HEK293 (cell line): Measurements from ENCODE around the gene FAM118A.

Experiments
- ATF2 ChIP-seq: fragments of 450-650 bp; formaldehyde crosslinking; IDR thresholded peaks from 2 replicates; pipeline ENCODE4 v1.5.1; 2016; ENCODE audit warnings: missing biosample characterization, missing genetic modification characterization, low read depth
- CTCF ChIP-seq: fragments of 450-650 bp; formaldehyde crosslinking; IDR thresholded peaks from 2 replicates; pipeline ENCODE4 v1.5.1; 2016; ENCODE audit warnings: missing biosample characterization, missing genetic modification characterization
- SALL2 ChIP-seq: fragments of 450-650 bp; formaldehyde crosslinking; IDR thresholded peaks from 2 replicates; pipeline ENCODE4 v1.5.0; 2017; ENCODE audit warnings: missing biosample characterization, mild to moderate bottlenecking, missing genetic modification characterization, borderline replicate concordance
- ZNF121 ChIP-seq: fragments of 450-650 bp; formaldehyde crosslinking; IDR thresholded peaks from 2 replicates; pipeline ENCODE4 v1.5.1; 2016; ENCODE audit warnings: missing biosample characterization, missing genetic modification characterization
- ZNF132 ChIP-seq: fragments of 450-650 bp; formaldehyde crosslinking; IDR thresholded peaks from 2 replicates; pipeline ENCODE4 v1.5.1; 2017; ENCODE audit warnings: missing biosample characterization, missing genetic modification characterization, borderline replicate concordance
- ZNF501 ChIP-seq: fragments of 450-650 bp; formaldehyde crosslinking; IDR thresholded peaks from 2 replicates; pipeline ENCODE4 v1.5.1; 2016; ENCODE audit warnings: missing biosample characterization, missing genetic modification characterization
- ZNF610 ChIP-seq: fragments of 450-650 bp; formaldehyde crosslinking; IDR thresholded peaks from 2 replicates; pipeline ENCODE4 v1.5.1; 2016; ENCODE audit warnings: missing biosample characterization, missing genetic modification characterization, borderline replicate concordance

- TF ChIP-seq ZNF121 (tag by site-specific recombination) (no peak), ZNF132 (no peak), ZNF501 (tag by site-specific recombination) (no peak), CTCF (tag by site-specific recombination) (no peak), ATF2 (tag by site-specific recombination) (no peak), ZNF610 (tag by site-specific recombination) (no peak), SALL2 (tag by site-specific recombination) (no peak)
Measured at GRCh38 chr22:45292731-45293442, 16.8 kb upstream of the FAM118A start.
